SK-N-SH treated with all-trans-retinoic acid at 6 μM for 48 hours (cell line): ENCODE results near the gene DMD.
A peak's percentile ranks its signal among the peaks of the same experiment; 100 is the strongest.

Source experiments
- ATAC-seq: fragments of 200-7000 bp; cut with Tn5 transposase; 3 replicates; pipeline ENCODE4 v1.9.1; 2020; ENCODE audit warnings: mild to moderate bottlenecking, moderate library complexity
- ARNTL ChIP-seq: fragments of 450-650 bp; formaldehyde crosslinking; IDR thresholded peaks from 2 replicates; pipeline ENCODE4 v1.5.0; 2020; ENCODE audit warnings: low read depth, mild to moderate bottlenecking, moderate library complexity, borderline replicate concordance
- BACH2 ChIP-seq: fragments of 250-450 bp; sonication (Bioruptor Pico); IDR thresholded peaks from 2 replicates; pipeline ENCODE4 v1.9.0; 2021; ENCODE audit warnings: mild to moderate bottlenecking, borderline replicate concordance
- CSDC2 ChIP-seq: fragments of 250-450 bp; sonication (Bioruptor Pico); IDR thresholded peaks from 2 replicates; pipeline ENCODE4 v1.5.0; 2020; ENCODE audit warnings: mild to moderate bottlenecking, moderate library complexity
- ESRRG ChIP-seq: fragments of 250-450 bp; sonication (Bioruptor Pico); IDR thresholded peaks from 2 replicates; pipeline ENCODE4 v1.6.1; 2021; ENCODE audit warnings: mild to moderate bottlenecking
- GLIS3 ChIP-seq: fragments of 250-450 bp; sonication (Bioruptor Pico); IDR thresholded peaks from 2 replicates; pipeline ENCODE4 v1.5.0; 2020; ENCODE audit warnings: mild to moderate bottlenecking, moderate library complexity
- ISL1 ChIP-seq: fragments of 250-450 bp; sonication (Bioruptor Pico); IDR thresholded peaks from 2 replicates; pipeline ENCODE4 v2.1.2; 2022; ENCODE audit warnings: mild to moderate bottlenecking, moderate library complexity
- PPARA ChIP-seq: fragments of 250-450 bp; sonication (Bioruptor Pico); IDR thresholded peaks from 2 replicates; pipeline ENCODE4 v1.5.0; 2020; ENCODE audit warnings: mild to moderate bottlenecking, borderline replicate concordance
- RARB ChIP-seq: fragments of 250-450 bp; sonication (Bioruptor Pico); IDR thresholded peaks from 2 replicates; pipeline ENCODE4 v1.8.0; 2021; ENCODE audit warnings: mild to moderate bottlenecking, moderate library complexity
- SNAI2 ChIP-seq: fragments of 250-450 bp; sonication (Bioruptor Pico); IDR thresholded peaks from 2 replicates; pipeline ENCODE4 v1.5.0; 2020; ENCODE audit warnings: mild to moderate bottlenecking, moderate library complexity
- TCF4 ChIP-seq: fragments of 250-450 bp; sonication (Bioruptor Pico); IDR thresholded peaks from 2 replicates; pipeline ENCODE4 v1.8.0; 2021; ENCODE audit warnings: mild to moderate bottlenecking, moderate library complexity, borderline replicate concordance
- TOX ChIP-seq: fragments of 250-450 bp; sonication (Bioruptor Pico); IDR thresholded peaks from 2 replicates; pipeline ENCODE4 v1.8.0; 2021; ENCODE audit warnings: mild to moderate bottlenecking, moderate library complexity, borderline replicate concordance
- ZC3H10 ChIP-seq: fragments of 250-450 bp; sonication (Bioruptor Pico); IDR thresholded peaks from 2 replicates; pipeline ENCODE4 v1.5.1; 2021; ENCODE audit warnings: mild to moderate bottlenecking, moderate library complexity
- ZFP3 ChIP-seq: fragments of 250-450 bp; sonication (Bioruptor Pico); IDR thresholded peaks from 2 replicates; pipeline ENCODE4 v1.5.0; 2020; ENCODE audit warnings: mild to moderate bottlenecking, moderate library complexity
- ZFP30 ChIP-seq: fragments of 450-650 bp; formaldehyde crosslinking; IDR thresholded peaks from 2 replicates; pipeline ENCODE4 v1.5.0; 2022; ENCODE audit warnings: mild to moderate bottlenecking, moderate library complexity
- ZNF565 ChIP-seq: fragments of 450-650 bp; formaldehyde crosslinking; conservative IDR thresholded peaks from 2 replicates; pipeline ENCODE4 v1.5.0; 2020; ENCODE audit warnings: low read depth, mild to moderate bottlenecking, moderate library complexity
- ZNF70 ChIP-seq: fragments of 450-650 bp; formaldehyde crosslinking; IDR thresholded peaks from 2 replicates; pipeline ENCODE4 v1.5.0; 2020; ENCODE audit warnings: mild to moderate bottlenecking, moderate library complexity
- ZNF8 ChIP-seq: fragments of 450-650 bp; formaldehyde crosslinking; IDR thresholded peaks from 2 replicates; pipeline ENCODE4 v1.5.0; 2020; ENCODE audit warnings: mild to moderate bottlenecking, moderate library complexity
- TF ChIP-seq, protein P1 (sequence below): fragments of 250-450 bp; sonication (Bioruptor Pico); IDR thresholded peaks from 2 replicates; pipeline ENCODE4 v1.5.0; 2020; ENCODE audit warnings: mild to moderate bottlenecking, moderate library complexity
- TF ChIP-seq, protein P2 (sequence below): fragments of 250-450 bp; sonication (Bioruptor Pico); IDR thresholded peaks from 2 replicates; pipeline ENCODE4 v1.5.1; 2021; ENCODE audit warnings: mild to moderate bottlenecking, moderate library complexity
- TF ChIP-seq, protein P3 (sequence below): fragments of 250-450 bp; sonication (Bioruptor Pico); IDR thresholded peaks from 2 replicates; pipeline ENCODE4 v1.5.1; 2020; ENCODE audit warnings: low read depth, mild to moderate bottlenecking, moderate library complexity
- TF ChIP-seq, protein P4 (sequence below): fragments of 250-450 bp; sonication (Bioruptor Pico); IDR thresholded peaks from 2 replicates; pipeline ENCODE4 v1.8.0; 2020; ENCODE audit warnings: mild to moderate bottlenecking, moderate library complexity, borderline replicate concordance

Gene DMD

DNA sequence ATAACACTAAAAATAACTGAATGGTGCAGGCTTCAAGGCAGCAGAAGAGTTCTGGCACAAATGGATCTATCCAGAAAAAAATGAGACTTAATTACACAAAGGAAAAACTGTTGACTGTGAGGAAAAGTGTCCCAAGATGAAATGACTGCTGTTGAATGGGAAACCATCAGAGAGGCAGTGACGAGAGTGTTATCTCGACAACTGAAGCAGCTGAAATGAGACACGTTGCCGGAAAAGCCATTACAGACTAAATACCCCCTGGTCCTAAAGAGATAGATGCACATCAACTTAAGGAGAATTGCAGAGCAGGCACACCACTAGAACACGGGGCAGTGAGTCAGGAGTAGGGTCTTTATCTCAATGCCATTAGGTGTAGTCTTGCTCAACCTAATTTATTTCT, 277.8 kb downstream of the DMD start:
- TF ChIP-seq, protein P1, sequence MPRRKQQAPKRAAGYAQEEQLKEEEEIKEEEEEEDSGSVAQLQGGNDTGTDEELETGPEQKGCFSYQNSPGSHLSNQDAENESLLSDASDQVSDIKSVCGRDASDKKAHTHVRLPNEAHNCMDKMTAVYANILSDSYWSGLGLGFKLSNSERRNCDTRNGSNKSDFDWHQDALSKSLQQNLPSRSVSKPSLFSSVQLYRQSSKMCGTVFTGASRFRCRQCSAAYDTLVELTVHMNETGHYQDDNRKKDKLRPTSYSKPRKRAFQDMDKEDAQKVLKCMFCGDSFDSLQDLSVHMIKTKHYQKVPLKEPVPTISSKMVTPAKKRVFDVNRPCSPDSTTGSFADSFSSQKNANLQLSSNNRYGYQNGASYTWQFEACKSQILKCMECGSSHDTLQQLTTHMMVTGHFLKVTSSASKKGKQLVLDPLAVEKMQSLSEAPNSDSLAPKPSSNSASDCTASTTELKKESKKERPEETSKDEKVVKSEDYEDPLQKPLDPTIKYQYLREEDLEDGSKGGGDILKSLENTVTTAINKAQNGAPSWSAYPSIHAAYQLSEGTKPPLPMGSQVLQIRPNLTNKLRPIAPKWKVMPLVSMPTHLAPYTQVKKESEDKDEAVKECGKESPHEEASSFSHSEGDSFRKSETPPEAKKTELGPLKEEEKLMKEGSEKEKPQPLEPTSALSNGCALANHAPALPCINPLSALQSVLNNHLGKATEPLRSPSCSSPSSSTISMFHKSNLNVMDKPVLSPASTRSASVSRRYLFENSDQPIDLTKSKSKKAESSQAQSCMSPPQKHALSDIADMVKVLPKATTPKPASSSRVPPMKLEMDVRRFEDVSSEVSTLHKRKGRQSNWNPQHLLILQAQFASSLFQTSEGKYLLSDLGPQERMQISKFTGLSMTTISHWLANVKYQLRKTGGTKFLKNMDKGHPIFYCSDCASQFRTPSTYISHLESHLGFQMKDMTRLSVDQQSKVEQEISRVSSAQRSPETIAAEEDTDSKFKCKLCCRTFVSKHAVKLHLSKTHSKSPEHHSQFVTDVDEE: no peak
- TF ChIP-seq TOX (CRISPR knock-in tag): no peak
- TF ChIP-seq, protein P2, sequence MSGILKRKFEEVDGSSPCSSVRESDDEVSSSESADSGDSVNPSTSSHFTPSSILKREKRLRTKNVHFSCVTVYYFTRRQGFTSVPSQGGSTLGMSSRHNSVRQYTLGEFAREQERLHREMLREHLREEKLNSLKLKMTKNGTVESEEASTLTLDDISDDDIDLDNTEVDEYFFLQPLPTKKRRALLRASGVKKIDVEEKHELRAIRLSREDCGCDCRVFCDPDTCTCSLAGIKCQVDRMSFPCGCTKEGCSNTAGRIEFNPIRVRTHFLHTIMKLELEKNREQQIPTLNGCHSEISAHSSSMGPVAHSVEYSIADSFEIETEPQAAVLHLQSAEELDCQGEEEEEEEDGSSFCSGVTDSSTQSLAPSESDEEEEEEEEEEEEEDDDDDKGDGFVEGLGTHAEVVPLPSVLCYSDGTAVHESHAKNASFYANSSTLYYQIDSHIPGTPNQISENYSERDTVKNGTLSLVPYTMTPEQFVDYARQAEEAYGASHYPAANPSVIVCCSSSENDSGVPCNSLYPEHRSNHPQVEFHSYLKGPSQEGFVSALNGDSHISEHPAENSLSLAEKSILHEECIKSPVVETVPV (CRISPR knock-in tag): no peak
- no peak for TF ChIP-seq BACH2 (CRISPR knock-in tag)
- no peak for TF ChIP-seq SNAI2 (CRISPR knock-in tag)
- no peak for TF ChIP-seq ZNF565
- TF ChIP-seq ISL1 (CRISPR knock-in tag): no peak
- no peak for TF ChIP-seq ZFP3
- TF ChIP-seq ARNTL: no peak
- TF ChIP-seq ZNF70: no peak
- no peak for TF ChIP-seq PPARA (CRISPR knock-in tag)
- TF ChIP-seq, all 23 proteins: peak for 0
- no peak for ATAC-seq

DNA sequence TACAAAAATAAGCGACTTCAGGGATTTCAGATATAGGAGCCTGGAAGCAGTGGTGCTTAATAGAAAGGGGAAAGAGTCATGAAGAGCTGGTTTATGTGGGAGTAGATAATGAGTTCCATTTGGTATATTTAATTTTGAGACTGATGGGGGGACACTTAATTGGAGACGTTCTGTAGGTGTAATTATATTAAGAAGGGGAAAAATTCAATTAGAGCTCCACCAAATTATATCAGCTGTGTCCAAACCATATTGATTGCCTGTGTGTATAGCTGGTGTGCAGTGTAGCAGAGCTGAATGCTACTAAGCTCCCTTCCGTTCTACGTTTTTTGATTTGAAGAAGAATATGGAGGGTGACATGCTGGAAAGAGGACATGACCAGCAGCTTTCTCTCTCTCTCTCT, 282.3 kb downstream of the DMD start:
- ATAC-seq: no peak
- TF ChIP-seq CSDC2 (CRISPR knock-in tag): no peak
- no peak for TF ChIP-seq ZNF8 (CRISPR knock-in tag)
- no peak for TF ChIP-seq ZFP30
- peak; percentile 63; the same call in 1 of the 2 replicates for TF ChIP-seq TCF4 (CRISPR knock-in tag)
- TF ChIP-seq ARNTL: no peak
- TF ChIP-seq ZNF565: no peak
- TF ChIP-seq, protein P1: peak; percentile 57; the same call in 1 of the 2 replicates

DNA sequence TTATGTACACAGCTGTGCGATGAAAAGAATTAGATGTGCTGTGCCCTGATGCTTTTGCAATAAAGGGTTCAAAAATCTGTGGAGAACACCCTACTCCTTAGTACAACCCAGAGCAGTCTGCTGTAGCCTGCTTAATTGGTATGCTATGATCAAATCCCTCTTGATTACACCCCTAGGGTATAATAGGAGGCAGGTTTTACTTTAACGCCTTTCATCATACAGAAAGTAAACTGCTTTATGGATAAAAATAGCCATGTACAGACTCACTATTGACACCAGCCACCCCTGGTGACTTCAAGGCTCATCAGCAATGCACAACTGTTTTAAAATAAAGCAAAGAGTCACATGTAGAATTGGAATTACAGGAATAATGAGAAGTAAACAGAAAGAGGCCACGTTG, 315.3 kb downstream of the DMD start:
- TF ChIP-seq ISL1 (CRISPR knock-in tag) (no peak), ZFP3 (no peak), ARNTL (no peak), PPARA (CRISPR knock-in tag) (no peak), ZC3H10 (CRISPR knock-in tag) (no peak), BACH2 (CRISPR knock-in tag) (no peak), RARB (CRISPR knock-in tag) (no peak)
- TF ChIP-seq, protein P3, sequence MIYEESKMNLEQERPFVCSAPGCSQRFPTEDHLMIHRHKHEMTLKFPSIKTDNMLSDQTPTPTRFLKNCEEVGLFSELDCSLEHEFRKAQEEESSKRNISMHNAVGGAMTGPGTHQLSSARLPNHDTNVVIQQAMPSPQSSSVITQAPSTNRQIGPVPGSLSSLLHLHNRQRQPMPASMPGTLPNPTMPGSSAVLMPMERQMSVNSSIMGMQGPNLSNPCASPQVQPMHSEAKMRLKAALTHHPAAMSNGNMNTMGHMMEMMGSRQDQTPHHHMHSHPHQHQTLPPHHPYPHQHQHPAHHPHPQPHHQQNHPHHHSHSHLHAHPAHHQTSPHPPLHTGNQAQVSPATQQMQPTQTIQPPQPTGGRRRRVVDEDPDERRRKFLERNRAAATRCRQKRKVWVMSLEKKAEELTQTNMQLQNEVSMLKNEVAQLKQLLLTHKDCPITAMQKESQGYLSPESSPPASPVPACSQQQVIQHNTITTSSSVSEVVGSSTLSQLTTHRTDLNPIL (CRISPR knock-in tag): no peak
- ATAC-seq: no peak

DNA sequence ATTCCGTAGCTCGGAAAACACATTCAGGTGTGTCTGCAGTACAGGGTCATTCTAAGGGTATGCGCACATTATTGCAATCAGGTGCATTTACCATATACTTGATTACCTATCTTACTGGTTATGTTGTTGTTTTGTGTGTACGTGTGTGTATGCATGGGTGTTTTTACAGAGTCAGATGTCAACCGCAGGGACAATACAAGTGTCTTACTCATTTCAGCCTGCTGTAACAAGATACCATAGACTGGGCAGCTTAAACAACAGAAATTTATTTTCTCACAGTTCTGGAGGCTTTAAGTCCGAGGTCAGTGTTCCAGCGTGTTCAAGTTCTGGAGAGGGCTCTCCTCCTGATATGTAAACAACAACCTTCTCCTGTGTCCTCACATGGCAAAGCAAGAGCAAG, 316.7 kb downstream of the DMD start:
- TF ChIP-seq ISL1 (CRISPR knock-in tag) (no peak), RARB (CRISPR knock-in tag) (no peak), GLIS3 (CRISPR knock-in tag) (no peak), BACH2 (CRISPR knock-in tag) (no peak), ZNF565 (no peak), ESRRG (CRISPR knock-in tag) (no peak), ZC3H10 (CRISPR knock-in tag) (no peak), ZNF8 (CRISPR knock-in tag) (no peak), TOX (CRISPR knock-in tag) (no peak), PPARA (CRISPR knock-in tag) (no peak), SNAI2 (CRISPR knock-in tag) (no peak), TCF4 (CRISPR knock-in tag) (no peak), ZNF70 (no peak)
- TF ChIP-seq, protein P2 (CRISPR knock-in tag): no peak
- TF ChIP-seq, protein P4, sequence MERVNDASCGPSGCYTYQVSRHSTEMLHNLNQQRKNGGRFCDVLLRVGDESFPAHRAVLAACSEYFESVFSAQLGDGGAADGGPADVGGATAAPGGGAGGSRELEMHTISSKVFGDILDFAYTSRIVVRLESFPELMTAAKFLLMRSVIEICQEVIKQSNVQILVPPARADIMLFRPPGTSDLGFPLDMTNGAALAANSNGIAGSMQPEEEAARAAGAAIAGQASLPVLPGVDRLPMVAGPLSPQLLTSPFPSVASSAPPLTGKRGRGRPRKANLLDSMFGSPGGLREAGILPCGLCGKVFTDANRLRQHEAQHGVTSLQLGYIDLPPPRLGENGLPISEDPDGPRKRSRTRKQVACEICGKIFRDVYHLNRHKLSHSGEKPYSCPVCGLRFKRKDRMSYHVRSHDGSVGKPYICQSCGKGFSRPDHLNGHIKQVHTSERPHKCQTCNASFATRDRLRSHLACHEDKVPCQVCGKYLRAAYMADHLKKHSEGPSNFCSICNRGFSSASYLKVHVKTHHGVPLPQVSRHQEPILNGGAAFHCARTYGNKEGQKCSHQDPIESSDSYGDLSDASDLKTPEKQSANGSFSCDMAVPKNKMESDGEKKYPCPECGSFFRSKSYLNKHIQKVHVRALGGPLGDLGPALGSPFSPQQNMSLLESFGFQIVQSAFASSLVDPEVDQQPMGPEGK: no peak
- TF ChIP-seq, protein P3 (CRISPR knock-in tag): no peak
- ATAC-seq: no peak
